ENCODE measurements around the gene RFX7.

- TF ChIP-seq CTCF (conservative IDR thresholded peaks at IDR 0.05; ENCODE audit: low read length) (no peak), EZH2phosphoT487 (IDR thresholded peaks at IDR 0.05; ENCODE audit: borderline replicate concordance) (no peak)
These were observed 167.0 kb downstream of the RFX7 start for GRCh38 chr15:56076640-56077039.

Data from Loucy (cell line).